ENCODE results near the gene FMR1. TPM values are rescaled to one million over a fixed set of nuclear protein-coding genes. Genes with fewer than 3 reads are reported as not detected.

The FMR1 gene
- total RNA-seq, 1 donor from 2014 or later = 34.7 TPM

DNA sequence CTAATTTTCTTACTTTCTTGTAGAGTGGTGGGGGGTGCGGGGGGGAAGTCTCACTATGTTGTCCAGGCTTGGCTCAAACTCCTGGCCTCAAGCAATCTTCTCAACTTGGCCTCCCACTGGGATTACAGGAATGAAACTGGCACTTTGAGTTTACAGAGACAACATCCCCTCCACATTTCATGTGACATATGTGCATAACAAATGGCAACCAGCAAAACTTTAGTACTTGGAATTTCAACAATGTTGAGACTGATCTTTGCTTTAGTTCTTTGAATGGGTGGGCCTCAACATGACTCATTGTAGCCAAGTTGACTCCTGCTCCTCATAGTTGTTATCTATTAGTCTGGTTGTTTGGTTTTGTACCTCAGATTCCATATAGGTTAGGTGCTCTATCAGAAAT lies 11.4 kb upstream of the FMR1 start:
- intact Hi-C loops (cut with micrococcal nuclease) = no loop called here
- Mint-ChIP-seq H3K36me3 (ENCODE audit: low read depth) (no peaks in the 10 kb centered on the region), H3K4me3 (ENCODE audit: low read depth) (no peak overlapping the region), H3K27ac (no peak overlapping the region), H3K9me3 (no peaks in the 10 kb centered on the region), H3K4me1 (ENCODE audit: low read depth) (no peaks in the 10 kb centered on the region), H3K27me3 (ENCODE audit: low read depth) (no peaks in the 10 kb centered on the region)
- no peak for DNase-seq (ENCODE audit: low spot score)

GRCh38 chrX:147901461-147902126 lies 10.1 kb upstream of the FMR1 start:
- intact Hi-C loops (cut with micrococcal nuclease) = no loop called here
- H3K4me3 Mint-ChIP-seq (ENCODE audit: low read depth) = no peak overlapping the region
- H3K27me3 Mint-ChIP-seq (ENCODE audit: low read depth) = no peaks in the 10 kb centered on the region
- DNase-seq (ENCODE audit: low spot score) = no peak
- no peaks in the 10 kb centered on the region for H3K36me3 Mint-ChIP-seq (ENCODE audit: low read depth)
- H3K9me3 Mint-ChIP-seq = no peaks in the 10 kb centered on the region
- no peak overlapping the region for H3K27ac Mint-ChIP-seq
- H3K4me1 Mint-ChIP-seq (ENCODE audit: low read depth) = no peaks in the 10 kb centered on the region

DNA sequence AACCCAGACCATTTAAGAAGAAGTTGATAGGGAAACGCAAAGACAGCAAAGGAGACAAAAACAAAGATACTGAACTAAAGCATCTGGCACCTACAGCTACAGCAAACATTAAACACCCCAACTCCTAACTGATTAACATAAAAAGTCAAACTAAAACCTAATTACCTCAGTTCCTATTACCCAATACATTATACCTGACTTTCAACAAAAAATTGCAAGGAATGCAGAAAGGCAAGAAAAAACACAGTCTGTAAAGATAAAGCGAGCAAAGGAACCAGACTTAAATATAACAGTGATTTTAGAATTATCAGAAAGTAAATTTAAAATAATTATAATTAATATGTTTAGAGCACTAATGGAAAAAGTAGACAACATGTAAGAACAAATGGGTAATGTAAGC lies 9.4 kb upstream of the FMR1 start:
- H3K27ac Mint-ChIP-seq = no peak overlapping the region
- H3K27me3 Mint-ChIP-seq (ENCODE audit: low read depth) = no peaks in the 10 kb centered on the region
- H3K9me3 Mint-ChIP-seq = no peaks in the 10 kb centered on the region
- intact Hi-C loops (cut with micrococcal nuclease) = no loop called here
- H3K4me3 Mint-ChIP-seq (ENCODE audit: low read depth) = no peak overlapping the region
- H3K36me3 Mint-ChIP-seq (ENCODE audit: low read depth) = no peaks in the 10 kb centered on the region
- no peaks in the 10 kb centered on the region for H3K4me1 Mint-ChIP-seq (ENCODE audit: low read depth)
- no peak for DNase-seq (ENCODE audit: low spot score)

DNA sequence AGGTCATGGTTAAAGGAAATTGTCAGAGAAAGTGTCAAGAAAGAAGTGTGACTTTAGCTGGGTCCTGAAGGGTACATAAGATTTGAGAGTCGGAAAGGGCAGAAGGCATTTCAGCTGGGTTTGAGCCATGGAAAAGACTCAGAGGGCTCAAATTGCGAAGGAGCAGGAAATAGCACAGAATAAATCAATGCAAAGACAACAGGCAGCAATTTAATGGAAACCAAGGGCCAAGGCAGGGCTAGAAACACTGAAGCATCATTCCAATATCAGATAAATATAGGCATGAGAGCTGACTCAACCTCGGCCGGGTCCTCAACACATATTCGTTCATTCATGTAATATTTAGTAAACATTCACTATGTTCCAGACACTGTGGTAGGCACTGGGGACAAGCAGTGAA lies 3.6 kb upstream of the FMR1 start:
- H3K36me3 Mint-ChIP-seq (ENCODE audit: low read depth) = no peaks in the 10 kb centered on the region
- H3K4me3 Mint-ChIP-seq (ENCODE audit: low read depth) = no peak overlapping the region
- H3K27me3 Mint-ChIP-seq (ENCODE audit: low read depth) = peaks cover 3% of the 10 kb centered on the region
- intact Hi-C loops (cut with micrococcal nuclease) = no loop called here
- H3K27ac Mint-ChIP-seq = no peak overlapping the region
- DNase-seq (ENCODE audit: low spot score) = no peak
- peaks cover 5% of the 10 kb centered on the region for H3K4me1 Mint-ChIP-seq (ENCODE audit: low read depth)
- no peaks in the 10 kb centered on the region for H3K9me3 Mint-ChIP-seq

- peaks cover 3% of the 10 kb centered on the region for H3K27me3 Mint-ChIP-seq (ENCODE audit: low read depth)
- peaks cover 3% of the 10 kb centered on the region for H3K36me3 Mint-ChIP-seq (ENCODE audit: low read depth)
- peak overlapping the region; percentile 26 for H3K4me3 Mint-ChIP-seq (ENCODE audit: low read depth)
- no peaks in the 10 kb centered on the region for H3K9me3 Mint-ChIP-seq
- DNase-seq (ENCODE audit: low spot score) = no peak
- peaks cover 23% of the 10 kb centered on the region for H3K4me1 Mint-ChIP-seq (ENCODE audit: low read depth)
- H3K27ac Mint-ChIP-seq = no peak overlapping the region
- intact Hi-C loops (cut with micrococcal nuclease) = loop anchor here (1.0 to 10.0 kb wide), 4 partner anchors 176 to 1594 kb away; partner anchors contain the start of gene IDS
These were observed 1.1 kb upstream of the FMR1 start for GRCh38 chrX:147910607-147911006.

- Mint-ChIP-seq H3K4me3 (ENCODE audit: low read depth) (peak overlapping the region; percentile 95), H3K36me3 (ENCODE audit: low read depth) (peaks cover 7% of the 10 kb centered on the region), H3K27me3 (ENCODE audit: low read depth) (peaks cover 3% of the 10 kb centered on the region), H3K4me1 (ENCODE audit: low read depth) (peaks cover 34% of the 10 kb centered on the region), H3K27ac (peak overlapping the region; percentile 86), H3K9me3 (no peaks in the 10 kb centered on the region)
- DNase-seq (ENCODE audit: low spot score) = peak; percentile 19
- intact Hi-C loops (cut with micrococcal nuclease) = loop anchor here (10.0 kb wide), 3 partner anchors 177 to 1593 kb away; partner anchors contain the start of gene IDS
These were observed 528 bp downstream of the FMR1 start for GRCh38 chrX:147912093-147912801.

DNA sequence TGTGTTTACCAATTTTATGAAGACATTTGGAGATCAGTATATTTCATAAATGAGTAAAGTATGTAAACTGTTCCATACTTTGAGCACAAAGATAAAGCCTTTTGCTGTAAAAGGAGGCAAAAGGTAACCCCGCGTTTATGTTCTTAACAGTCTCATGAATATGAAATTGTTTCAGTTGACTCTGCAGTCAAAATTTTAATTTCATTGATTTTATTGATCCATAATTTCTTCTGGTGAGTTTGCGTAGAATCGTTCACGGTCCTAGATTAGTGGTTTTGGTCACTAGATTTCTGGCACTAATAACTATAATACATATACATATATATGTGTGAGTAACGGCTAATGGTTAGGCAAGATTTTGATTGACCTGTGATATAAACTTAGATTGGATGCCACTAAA lies 1.9 kb downstream of the FMR1 start:
- H3K4me3 Mint-ChIP-seq (ENCODE audit: low read depth) = peak overlapping the region; percentile 95
- H3K4me1 Mint-ChIP-seq (ENCODE audit: low read depth) = peaks cover 46% of the 10 kb centered on the region
- no peak overlapping the region for H3K27ac Mint-ChIP-seq
- peaks cover 7% of the 10 kb centered on the region for H3K36me3 Mint-ChIP-seq (ENCODE audit: low read depth)
- intact Hi-C loops (cut with micrococcal nuclease) = loop anchor here (10.0 kb wide), 3 partner anchors 179 to 1591 kb away; partner anchors contain the start of gene IDS
- DNase-seq (ENCODE audit: low spot score) = no peak
- H3K27me3 Mint-ChIP-seq (ENCODE audit: low read depth) = peaks cover 3% of the 10 kb centered on the region
- no peaks in the 10 kb centered on the region for H3K9me3 Mint-ChIP-seq

DNA sequence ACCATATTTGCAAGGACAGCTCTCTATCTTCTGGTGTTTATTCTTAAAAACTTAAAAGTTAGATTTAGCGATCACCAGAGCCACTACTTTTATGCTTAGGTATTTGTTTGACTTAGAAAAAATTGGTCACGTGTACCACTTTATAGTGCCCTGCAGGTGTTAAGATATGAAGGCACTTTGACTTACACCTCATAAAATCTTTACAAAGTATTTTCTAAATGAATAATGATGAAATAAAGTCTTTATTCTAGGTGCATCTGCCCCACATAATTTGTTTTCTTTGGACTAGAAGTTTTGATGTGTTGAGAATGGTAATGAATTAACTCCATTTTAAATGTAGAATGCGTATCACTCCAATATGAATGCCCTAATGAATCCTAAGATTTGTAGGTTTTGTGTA lies 2.9 kb downstream of the FMR1 start:
- Mint-ChIP-seq H3K9me3 (no peaks in the 10 kb centered on the region), H3K4me1 (ENCODE audit: low read depth) (peaks cover 46% of the 10 kb centered on the region), H3K27me3 (ENCODE audit: low read depth) (no peaks in the 10 kb centered on the region), H3K36me3 (ENCODE audit: low read depth) (peaks cover 7% of the 10 kb centered on the region), H3K27ac (no peak overlapping the region), H3K4me3 (ENCODE audit: low read depth) (peak overlapping the region; percentile 13)
- intact Hi-C loops (cut with micrococcal nuclease) = loop anchor here (10.0 kb wide), 3 partner anchors 180 to 1590 kb away; partner anchors contain the start of gene IDS
- DNase-seq (ENCODE audit: low spot score) = no peak

GRCh38 chrX:147916375-147916968 lies 4.8 kb downstream of the FMR1 start:
- no peak overlapping the region for H3K27ac Mint-ChIP-seq
- H3K36me3 Mint-ChIP-seq (ENCODE audit: low read depth) = peaks cover 7% of the 10 kb centered on the region
- no peak overlapping the region for H3K4me3 Mint-ChIP-seq (ENCODE audit: low read depth)
- intact Hi-C loops (cut with micrococcal nuclease) = loop anchor here (10.0 kb wide), 3 partner anchors 182 to 1588 kb away; partner anchors contain the start of gene IDS
- no peaks in the 10 kb centered on the region for H3K9me3 Mint-ChIP-seq
- peaks cover 49% of the 10 kb centered on the region for H3K4me1 Mint-ChIP-seq (ENCODE audit: low read depth)
- no peak for DNase-seq (ENCODE audit: low spot score)
- no peaks in the 10 kb centered on the region for H3K27me3 Mint-ChIP-seq (ENCODE audit: low read depth)

- H3K4me1 Mint-ChIP-seq (ENCODE audit: low read depth) = peaks cover 48% of the 10 kb centered on the region
- no peak for DNase-seq (ENCODE audit: low spot score)
These were observed 6.3 kb downstream of the FMR1 start for GRCh38 chrX:147917700-147918695.

GRCh38 chrX:147920161-147920666 lies 8.5 kb downstream of the FMR1 start:
- H3K4me3 Mint-ChIP-seq (ENCODE audit: low read depth) = no peak overlapping the region
- H3K27me3 Mint-ChIP-seq (ENCODE audit: low read depth) = no peaks in the 10 kb centered on the region
- no peak for DNase-seq (ENCODE audit: low spot score)
- intact Hi-C loops (cut with micrococcal nuclease) = no loop called here
- H3K36me3 Mint-ChIP-seq (ENCODE audit: low read depth) = peaks cover 4% of the 10 kb centered on the region
- no peak overlapping the region for H3K27ac Mint-ChIP-seq
- no peaks in the 10 kb centered on the region for H3K9me3 Mint-ChIP-seq
- H3K4me1 Mint-ChIP-seq (ENCODE audit: low read depth) = peaks cover 35% of the 10 kb centered on the region

More at GRCh38 chrX:147917700-147918695, 6.3 kb downstream of the FMR1 start:
- Mint-ChIP-seq H3K27me3 (ENCODE audit: low read depth) (no peaks in the 10 kb centered on the region), H3K27ac (peak overlapping the region; percentile 67), H3K4me3 (ENCODE audit: low read depth) (peak overlapping the region; percentile 38), H3K36me3 (ENCODE audit: low read depth) (peaks cover 7% of the 10 kb centered on the region), H3K9me3 (no peaks in the 10 kb centered on the region)
- intact Hi-C loops (cut with micrococcal nuclease) = loop anchor here (10.0 kb wide), 3 partner anchors 183 to 1587 kb away; partner anchors contain the start of gene IDS

GRCh38 chrX:147923605-147924004 lies 11.9 kb downstream of the FMR1 start:
- no peaks in the 10 kb centered on the region for H3K9me3 Mint-ChIP-seq
- H3K27me3 Mint-ChIP-seq (ENCODE audit: low read depth) = no peaks in the 10 kb centered on the region
- intact Hi-C loops (cut with micrococcal nuclease) = no loop called here
- peaks cover 10% of the 10 kb centered on the region for H3K4me1 Mint-ChIP-seq (ENCODE audit: low read depth)
- no peak overlapping the region for H3K4me3 Mint-ChIP-seq (ENCODE audit: low read depth)
- no peak for DNase-seq (ENCODE audit: low spot score)
- no peak overlapping the region for H3K27ac Mint-ChIP-seq
- H3K36me3 Mint-ChIP-seq (ENCODE audit: low read depth) = peaks cover 21% of the 10 kb centered on the region
